Hippocampal formation (tissue), 2 donors: Measurements from ENCODE around the gene GSTO1.

Source experiments
- DNase-seq, 2 donors: peaks; one replicate each; lab custom pipeline; 2025; lab: John Stamatoyannopoulos, UW

GSTO1 gene

DNA sequence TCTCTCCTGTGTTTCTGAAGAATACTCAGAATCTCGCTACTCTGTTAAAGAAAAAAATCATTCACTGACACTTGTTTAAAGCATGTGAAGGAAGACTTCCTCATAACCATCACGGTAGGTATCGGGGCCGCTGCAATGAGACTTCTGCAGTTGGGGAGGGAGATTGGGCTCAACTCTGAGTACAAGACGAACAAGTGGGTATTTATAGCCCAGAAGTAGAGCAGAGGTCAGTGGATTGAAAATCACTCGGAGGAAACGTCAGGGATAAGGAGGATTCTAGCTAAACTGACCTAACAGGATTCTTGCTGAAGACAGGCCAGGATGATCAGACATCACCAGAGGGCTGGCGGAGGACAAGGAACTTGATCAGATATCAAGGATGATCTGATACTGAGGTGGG lies 50.2 kb downstream of the GSTO1 start:
- DNase-seq = no peak

DNA sequence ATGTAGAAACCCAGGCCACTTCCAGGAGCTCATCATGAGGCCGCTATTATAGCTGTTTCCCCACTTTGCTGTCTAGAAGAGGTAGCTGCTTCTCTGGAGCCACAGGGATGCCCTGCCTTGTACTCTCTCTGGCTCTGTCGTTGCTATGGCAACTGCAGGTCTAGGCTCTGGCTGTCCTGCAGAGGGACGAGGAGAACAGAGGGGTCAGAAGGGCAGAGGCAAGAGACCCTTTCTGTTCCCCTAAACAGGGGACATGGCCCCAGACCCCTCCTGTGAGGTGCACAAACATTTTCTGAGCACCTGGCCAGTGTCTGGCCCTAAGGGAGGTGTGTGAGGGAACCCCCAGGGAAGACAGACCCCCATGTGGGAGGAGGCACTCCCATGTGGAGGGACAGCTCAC lies 52.2 kb downstream of the GSTO1 start:
- no peak for DNase-seq

DNA sequence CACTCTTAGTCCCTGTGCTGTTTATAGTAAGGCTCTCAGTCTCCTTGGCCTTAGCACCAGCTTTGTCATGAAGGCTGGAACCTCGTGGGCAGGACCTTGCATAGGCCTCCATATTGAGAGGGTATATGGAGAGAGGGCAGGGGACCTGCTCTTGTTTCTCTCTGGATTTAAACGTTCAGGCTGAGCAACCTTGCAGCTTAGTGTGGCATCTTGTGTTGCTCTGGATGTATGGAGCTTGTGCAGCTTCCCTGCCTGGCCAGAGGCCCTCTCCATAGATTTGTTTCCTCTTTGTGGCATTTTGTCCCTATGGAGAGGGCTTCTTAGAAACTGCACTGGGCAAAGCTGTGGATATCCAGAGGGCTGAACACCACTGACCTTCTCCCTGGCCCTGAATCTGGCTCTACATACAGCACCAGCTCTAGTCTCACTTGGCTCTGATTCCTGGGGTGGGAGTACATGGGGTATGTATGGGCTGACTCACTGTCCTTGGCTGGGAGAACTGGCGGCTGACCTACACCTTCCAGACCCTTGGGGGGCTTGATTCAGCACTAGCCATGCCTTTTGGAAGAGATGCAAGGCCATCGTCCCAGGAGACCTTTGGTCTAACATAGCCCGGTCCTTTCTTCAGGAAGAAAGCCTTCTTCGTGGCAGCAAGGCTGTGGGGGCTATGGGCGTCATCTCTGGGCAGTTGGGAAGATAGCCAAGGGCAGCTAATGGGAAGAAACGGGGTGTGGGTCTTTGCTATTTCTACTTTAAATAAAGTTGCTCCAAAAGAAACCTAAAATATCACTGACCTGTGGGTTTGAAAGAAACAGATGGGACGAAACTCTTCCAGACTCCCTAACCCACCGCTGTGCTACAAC lies 53.1 kb downstream of the GSTO1 start:
- DNase-seq = no peak

DNA sequence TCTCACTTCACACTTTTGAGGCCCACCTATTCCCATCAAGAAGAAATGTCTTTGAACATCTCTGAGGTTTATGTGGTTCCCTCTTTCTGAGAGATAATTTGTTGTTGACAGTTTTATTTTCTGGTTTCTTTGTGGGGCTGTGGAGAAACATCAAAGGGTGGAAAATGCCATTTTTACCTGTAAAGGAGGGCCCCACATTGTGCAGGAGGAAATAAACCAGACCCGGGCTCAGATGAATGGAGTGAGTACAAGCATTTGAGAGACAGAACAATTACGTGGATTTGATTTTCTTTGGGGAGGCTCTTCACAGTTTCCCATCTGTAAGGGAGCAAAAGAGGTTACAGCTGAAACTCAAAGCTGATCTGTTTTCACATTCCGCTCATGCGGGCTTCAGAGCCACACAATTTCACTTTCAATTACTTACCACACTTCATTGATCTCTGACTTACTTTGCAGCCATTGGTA lies 53.8 kb downstream of the GSTO1 start:
- DNase-seq = no peak

DNA sequence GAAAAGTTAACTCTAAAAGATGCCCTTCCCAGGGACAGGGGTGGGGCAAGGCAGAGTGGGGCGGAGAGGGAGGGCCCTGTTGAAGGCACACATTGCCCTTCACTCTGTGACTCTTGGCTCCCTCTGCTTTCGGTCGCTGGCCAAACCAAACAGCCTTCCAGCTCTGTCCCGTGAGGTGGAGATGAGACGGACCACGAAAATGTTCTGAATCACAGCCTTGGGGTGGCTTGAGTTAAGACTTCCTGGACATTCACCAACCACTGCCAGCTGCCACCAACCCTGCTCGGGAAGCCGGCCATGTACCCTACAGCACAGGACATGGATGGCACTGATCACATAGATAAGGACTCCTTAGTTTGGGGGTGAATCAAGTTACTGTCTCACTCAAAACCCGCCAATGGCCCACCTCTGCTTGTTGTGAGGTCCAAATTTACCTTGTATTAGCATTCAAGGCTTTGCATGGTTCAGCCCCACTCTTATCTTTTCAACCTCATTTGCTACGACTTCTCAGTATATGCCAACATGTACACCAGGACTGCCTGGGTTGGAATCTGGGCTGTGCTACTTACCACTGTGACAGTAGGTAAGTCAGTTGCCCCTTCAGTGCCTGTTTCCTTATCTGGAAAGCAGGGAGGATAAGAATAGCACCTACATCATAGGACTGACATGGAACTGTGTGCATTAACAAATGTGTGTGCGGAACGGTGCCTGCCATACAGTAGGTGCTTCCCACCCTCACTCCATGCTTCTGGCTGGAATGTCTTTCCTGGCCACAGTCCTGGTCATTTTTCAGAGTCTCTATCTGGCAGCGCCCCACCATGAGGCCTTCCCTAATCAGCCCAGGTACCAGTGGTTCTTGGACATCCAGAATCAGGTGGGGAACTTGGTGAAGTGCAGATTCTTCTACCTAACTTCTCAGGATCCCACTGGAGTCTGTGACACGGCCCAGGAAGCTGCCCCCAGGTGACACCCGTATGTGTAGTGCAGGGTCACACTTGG lies 55.6 kb downstream of the GSTO1 start:
- no peak for DNase-seq

DNA sequence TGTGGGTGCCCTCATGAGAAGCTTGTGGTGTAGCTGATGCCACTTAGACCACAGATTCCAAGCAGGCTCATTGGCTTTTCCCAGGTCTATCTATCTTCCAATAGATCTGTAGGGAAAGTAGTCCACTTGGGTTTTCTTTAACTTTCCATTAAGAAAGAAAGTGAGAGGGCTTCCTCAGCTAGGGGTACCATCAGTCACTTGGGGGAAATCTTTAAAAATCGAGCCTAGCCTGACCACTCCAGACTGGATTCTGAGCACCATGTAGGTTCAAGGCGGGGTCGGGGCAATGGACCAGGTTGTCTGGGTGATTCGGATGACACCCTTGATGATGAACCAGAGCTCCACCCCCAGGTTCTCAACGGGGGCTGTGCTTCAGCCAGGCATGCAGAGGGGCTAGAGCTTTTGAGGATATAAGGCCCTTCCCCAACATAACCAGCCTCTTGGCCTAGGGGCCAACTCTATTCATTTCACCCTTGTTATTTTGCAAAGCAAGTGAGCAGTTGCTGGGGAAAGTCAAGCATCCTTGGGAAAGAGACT lies 56.6 kb downstream of the GSTO1 start:
- DNase-seq = no peak

DNA sequence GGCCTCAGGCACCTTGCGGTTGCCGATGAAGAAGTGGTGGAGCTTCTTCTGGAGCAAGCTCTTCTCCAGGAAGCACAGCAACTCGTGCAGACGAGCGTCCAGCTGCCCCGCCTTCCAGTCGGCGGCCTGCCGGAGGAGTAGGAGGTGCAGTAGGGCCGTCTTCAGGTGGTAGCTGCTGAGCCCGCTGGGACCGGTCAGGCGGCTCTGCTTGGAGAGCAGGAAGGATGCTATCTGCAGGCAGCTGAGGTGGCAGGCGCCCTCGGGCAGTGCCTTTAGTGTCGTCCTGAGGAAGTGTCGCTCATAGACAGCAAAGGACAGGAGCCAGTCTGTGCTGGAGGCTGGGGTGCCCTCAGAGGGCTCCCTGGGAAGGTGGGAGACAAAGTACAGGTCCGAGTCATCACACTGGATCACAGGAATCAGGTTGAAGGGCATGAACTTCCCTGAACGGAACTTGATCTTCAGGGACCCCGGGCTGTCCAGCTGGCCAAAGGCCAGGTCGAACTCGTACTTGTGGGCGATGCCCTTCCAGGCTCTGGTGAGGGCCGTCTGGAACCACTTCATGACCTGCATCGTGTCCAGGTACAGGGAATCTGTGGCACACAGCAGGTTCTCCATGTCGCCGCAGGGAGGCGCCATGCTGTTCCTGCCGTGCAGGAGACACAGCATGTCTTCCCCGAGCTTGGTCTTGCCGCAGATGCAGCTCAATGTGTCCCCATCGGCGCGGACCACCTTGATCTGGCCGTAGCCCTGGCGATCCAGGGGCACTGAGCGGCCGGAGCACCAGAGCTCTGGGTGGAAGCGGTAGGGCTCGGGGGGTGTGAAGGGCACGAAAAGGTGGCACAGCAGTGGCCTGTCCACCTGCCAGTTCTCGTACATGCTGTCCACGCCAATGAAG lies 60.1 kb downstream of the GSTO1 start:
- no peak for DNase-seq

DNA sequence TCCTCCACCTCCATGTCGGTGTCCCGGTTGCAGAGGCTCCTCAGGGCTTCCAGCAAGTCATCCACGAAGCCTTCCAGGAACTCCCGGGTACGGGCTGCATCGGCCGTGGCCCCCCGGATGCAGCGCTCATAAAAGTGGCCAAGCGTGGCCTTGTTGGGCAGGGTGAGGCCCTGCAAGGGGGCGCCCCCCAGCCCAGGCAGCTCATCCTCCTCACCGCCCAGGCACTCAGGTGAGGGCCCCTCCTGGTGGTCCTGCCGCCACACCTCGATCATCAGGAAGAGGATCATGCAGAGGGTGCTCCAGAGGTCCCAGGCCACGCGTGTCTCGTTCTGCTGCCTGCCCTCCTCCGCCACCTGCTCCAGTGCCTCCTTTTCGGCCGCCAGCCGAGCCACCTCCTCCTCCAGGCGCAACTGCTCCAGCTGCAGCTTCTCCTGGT lies 60.8 kb downstream of the GSTO1 start:
- no peak for DNase-seq

DNA sequence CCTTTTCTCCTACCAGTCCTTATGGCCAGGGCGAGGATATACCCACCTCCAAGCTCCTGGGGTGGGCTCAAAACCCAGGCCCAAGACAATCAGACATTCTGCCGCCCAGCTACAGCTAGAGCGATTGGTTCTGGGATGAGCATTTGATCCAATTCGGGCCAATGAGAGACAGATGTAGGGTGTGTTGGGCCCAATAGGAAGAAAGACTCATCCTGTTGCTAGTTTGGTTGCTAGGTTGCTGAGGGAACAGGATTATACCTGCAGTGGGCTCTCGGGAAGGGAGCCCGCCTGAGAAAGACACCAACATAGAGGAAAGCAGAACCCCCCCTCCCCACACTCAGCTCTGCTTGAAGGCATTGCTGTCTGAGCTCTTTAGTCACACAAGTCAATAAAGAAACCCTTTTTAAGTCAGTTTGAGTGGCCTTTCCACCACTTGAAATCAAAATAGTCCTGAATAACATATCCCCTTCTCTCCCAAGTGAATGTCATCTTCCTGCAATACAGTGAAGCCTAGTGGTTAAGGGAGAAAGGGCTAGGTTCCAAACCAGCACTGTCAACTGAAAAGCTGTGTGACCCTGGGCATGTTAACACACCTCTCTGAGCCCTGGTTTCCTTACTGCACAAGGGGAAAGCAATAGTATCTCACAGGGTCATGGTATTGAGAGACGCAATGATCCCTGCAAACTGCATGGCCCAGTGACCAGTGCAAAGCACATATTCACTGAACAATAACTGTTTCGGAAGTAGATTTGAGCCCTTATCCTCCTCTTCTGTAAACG lies 61.8 kb downstream of the GSTO1 start:
- no peak for DNase-seq
